Chondrocyte (in vitro differentiated cells): ENCODE results near the gene PRICKLE2. TPM values are rescaled to one million over a fixed set of nuclear protein-coding genes. Genes with fewer than 3 reads are reported as not detected.
A peak's percentile ranks its signal among the peaks of the same experiment; 100 is the strongest.

Experiments
- DNase-seq: peaks from one replicate; pipeline ENCODE4 v3.0.0; 2021; ENCODE audit warnings: mixed read lengths, low spot score
- H3K27ac Mint-ChIP-seq: one replicate; pipeline ENCODE4 v1.8.0; 2021; ENCODE audit warnings: mild to moderate bottlenecking, moderate library complexity, mixed read lengths; ENCODE audit not compliant: unreplicated experiment
- H3K27me3 Mint-ChIP-seq: 2 replicates; pipeline ENCODE4 v1.8.0; 2021; ENCODE audit warnings: low read depth, mixed read lengths
- H3K36me3 Mint-ChIP-seq: 2 replicates; pipeline ENCODE4 v1.8.0; 2021; ENCODE audit warnings: low read depth, mixed read lengths
- H3K4me1 Mint-ChIP-seq: 2 replicates; pipeline ENCODE4 v1.8.0; 2021; ENCODE audit warnings: low read depth, mild to moderate bottlenecking, mixed read lengths
- H3K4me3 Mint-ChIP-seq: one replicate; pipeline ENCODE4 v1.8.0; 2021; ENCODE audit warnings: mild to moderate bottlenecking, moderate library complexity, mixed read lengths; ENCODE audit not compliant: unreplicated experiment
- H3K9me3 Mint-ChIP-seq: 2 replicates; pipeline ENCODE4 v1.8.0; 2021; ENCODE audit warnings: low read depth, mixed read lengths
- total RNA-seq: library from RNA; stranded (reverse); gene quantifications from 3 replicates; pipeline ENCODE4 v1.2.1, GENCODE V29; 2021
- TF ChIP-seq, protein P1 (sequence below): fragments of 200-600 bp; sonication (generic); IDR thresholded peaks from 2 replicates; pipeline ENCODE4 v1.5.0; 2021; ENCODE audit warnings: antibody characterized with exemption, mild to moderate bottlenecking, moderate library complexity

PRICKLE2 gene
- total RNA-seq, 1 donor from 2014 or later, result 48.2 TPM

DNA sequence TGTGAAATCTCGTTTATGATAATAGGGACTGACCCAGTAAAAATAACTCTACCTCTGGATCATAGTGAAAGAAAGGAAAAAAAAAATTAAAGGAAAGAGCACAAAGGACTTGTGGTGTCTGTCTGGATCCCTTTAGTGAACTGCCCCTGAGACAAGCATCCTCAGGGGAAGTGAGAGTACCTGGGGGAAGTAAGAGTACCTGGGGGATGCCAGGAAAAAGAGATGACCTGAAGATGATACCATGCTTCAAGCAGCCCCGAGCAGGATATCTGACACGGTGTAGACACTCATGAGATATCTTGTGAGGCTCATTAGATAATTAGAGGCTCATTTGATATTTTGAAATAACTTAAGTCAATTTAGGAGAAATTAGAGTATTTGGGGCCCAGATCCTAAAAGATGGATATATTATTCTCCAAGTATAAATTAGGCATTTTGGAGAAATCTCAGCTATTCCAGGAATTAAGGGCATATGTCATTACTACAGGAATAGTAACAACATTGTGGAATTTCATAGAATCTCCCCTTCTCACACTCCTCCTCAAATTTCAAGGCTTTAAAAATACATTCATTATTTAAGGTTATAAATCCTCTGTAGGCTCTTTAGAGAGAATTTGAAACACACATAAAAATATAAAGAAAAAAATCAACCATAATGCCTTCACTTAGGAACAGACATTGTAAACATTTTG lies 165.6 kb downstream of the PRICKLE2 start:
- H3K36me3 Mint-ChIP-seq, result no peaks in the 10 kb centered on the region
- no peak for DNase-seq
- H3K4me1 Mint-ChIP-seq, result peaks cover 32% of the 10 kb centered on the region
- no peaks in the 10 kb centered on the region for H3K27me3 Mint-ChIP-seq
- TF ChIP-seq, protein P1, sequence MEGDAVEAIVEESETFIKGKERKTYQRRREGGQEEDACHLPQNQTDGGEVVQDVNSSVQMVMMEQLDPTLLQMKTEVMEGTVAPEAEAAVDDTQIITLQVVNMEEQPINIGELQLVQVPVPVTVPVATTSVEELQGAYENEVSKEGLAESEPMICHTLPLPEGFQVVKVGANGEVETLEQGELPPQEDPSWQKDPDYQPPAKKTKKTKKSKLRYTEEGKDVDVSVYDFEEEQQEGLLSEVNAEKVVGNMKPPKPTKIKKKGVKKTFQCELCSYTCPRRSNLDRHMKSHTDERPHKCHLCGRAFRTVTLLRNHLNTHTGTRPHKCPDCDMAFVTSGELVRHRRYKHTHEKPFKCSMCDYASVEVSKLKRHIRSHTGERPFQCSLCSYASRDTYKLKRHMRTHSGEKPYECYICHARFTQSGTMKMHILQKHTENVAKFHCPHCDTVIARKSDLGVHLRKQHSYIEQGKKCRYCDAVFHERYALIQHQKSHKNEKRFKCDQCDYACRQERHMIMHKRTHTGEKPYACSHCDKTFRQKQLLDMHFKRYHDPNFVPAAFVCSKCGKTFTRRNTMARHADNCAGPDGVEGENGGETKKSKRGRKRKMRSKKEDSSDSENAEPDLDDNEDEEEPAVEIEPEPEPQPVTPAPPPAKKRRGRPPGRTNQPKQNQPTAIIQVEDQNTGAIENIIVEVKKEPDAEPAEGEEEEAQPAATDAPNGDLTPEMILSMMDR, result no peak
- no peak overlapping the region for H3K4me3 Mint-ChIP-seq
- peak overlapping the region; percentile 49 for H3K27ac Mint-ChIP-seq
- no peaks in the 10 kb centered on the region for H3K9me3 Mint-ChIP-seq

DNA sequence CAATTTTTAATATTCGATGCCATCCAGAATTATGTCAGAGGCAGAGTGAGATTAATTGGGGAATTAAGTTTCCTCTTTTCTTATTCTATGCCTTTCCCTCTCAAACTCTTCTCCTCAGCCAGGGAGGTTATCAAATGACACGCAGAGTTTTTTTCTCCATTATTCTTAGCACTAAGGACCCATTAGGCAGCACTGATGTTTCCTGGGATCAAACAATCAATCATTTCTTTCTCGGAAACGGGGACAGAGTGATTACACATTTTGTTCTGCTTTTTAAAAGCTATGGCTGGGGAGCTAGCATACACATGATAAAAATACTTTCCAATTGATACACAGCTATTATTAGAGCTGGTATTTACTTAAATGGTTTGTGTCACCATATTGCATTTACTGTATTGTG lies 166.7 kb downstream of the PRICKLE2 start:
- no peak for DNase-seq
- no peak overlapping the region for H3K4me3 Mint-ChIP-seq
- H3K27me3 Mint-ChIP-seq, result no peaks in the 10 kb centered on the region
- peaks cover 32% of the 10 kb centered on the region for H3K4me1 Mint-ChIP-seq
- no peaks in the 10 kb centered on the region for H3K9me3 Mint-ChIP-seq
- no peaks in the 10 kb centered on the region for H3K36me3 Mint-ChIP-seq
- TF ChIP-seq, protein P1, result no peak
- H3K27ac Mint-ChIP-seq, result no peak overlapping the region

DNA sequence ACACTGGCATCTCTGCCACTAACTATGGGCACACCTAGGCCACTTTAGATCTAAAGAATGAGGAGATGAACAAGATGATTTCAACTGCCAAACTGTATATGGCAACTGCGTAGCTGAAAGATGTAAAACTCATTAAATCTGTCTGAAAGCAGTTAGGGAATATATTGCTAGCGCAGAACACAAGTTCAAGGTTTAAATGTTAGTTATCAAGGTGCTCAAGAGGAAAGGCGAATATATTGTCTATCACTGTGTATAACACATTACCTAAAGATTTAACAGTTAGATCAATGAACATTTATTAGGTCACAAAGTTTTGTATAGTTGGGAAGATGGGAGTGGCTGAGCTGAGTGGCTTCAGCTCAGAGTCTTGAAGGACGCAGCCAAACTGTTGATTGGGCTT lies 168.0 kb downstream of the PRICKLE2 start:
- DNase-seq, result no peak
- H3K4me1 Mint-ChIP-seq, result peaks cover 32% of the 10 kb centered on the region
- H3K27ac Mint-ChIP-seq, result no peak overlapping the region
- H3K9me3 Mint-ChIP-seq, result no peaks in the 10 kb centered on the region
- H3K4me3 Mint-ChIP-seq, result no peak overlapping the region
- no peaks in the 10 kb centered on the region for H3K27me3 Mint-ChIP-seq
- no peaks in the 10 kb centered on the region for H3K36me3 Mint-ChIP-seq
- TF ChIP-seq, protein P1, result no peak

DNA sequence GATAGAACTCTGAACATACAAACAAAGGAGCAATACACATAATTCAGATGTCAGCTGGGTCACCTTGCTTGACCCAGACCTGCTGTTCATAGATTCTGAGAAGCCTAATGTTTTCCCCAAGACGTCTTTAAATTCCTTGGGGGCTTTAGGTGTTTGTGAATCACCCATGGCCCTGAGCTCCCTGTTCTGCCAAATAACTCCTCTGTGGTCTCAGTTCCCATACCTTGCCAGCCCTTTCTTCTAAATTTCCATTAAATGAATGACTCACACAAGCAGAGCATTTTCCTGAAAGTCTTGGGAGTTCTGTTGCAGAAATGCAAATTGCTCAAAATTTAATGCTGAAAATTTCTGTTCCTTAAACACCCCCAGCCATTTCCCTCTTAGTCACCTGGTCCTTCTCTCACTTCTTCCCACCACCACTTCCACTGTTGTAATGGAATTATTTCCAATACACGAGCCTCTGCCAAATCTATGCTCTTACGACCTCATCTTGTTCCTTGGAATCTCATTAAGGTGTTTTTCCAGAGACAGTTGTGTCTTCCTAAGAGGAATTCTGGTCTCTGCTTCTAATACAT lies 168.6 kb downstream of the PRICKLE2 start:
- H3K36me3 Mint-ChIP-seq, result no peaks in the 10 kb centered on the region
- H3K4me3 Mint-ChIP-seq, result no peak overlapping the region
- H3K9me3 Mint-ChIP-seq, result no peaks in the 10 kb centered on the region
- TF ChIP-seq, protein P1, result no peak
- H3K27ac Mint-ChIP-seq, result no peak overlapping the region
- peaks cover 32% of the 10 kb centered on the region for H3K4me1 Mint-ChIP-seq
- no peaks in the 10 kb centered on the region for H3K27me3 Mint-ChIP-seq
- no peak for DNase-seq

DNA sequence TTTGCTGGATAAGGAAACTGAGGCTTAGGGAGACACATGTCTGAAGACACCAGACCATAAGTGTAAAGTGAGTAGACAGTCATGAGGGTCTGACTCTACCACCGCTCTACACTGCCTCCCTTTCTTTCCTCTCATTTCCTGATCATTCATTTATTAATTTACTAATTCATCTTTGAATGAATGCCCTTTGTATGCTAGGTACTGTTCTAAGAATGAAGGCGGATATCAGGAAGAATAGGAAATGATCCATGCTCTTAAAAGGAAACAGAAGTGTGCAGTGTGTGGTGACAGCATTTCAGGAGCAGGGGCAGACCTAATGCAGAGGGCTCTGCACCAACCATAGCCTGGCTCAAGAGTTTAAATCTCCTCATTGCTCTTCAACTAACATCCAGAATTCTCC lies 170.2 kb downstream of the PRICKLE2 start:
- H3K4me1 Mint-ChIP-seq, result peaks cover 27% of the 10 kb centered on the region
- H3K4me3 Mint-ChIP-seq, result no peak overlapping the region
- no peaks in the 10 kb centered on the region for H3K9me3 Mint-ChIP-seq
- TF ChIP-seq, protein P1, result no peak
- no peak overlapping the region for H3K27ac Mint-ChIP-seq
- no peak for DNase-seq
- no peaks in the 10 kb centered on the region for H3K27me3 Mint-ChIP-seq
- H3K36me3 Mint-ChIP-seq, result no peaks in the 10 kb centered on the region
